Cardiac septum (tissue), 1 donor: Measurements from ENCODE around the gene XPOT. TPM values are rescaled to one million over a fixed set of nuclear protein-coding genes. Genes with fewer than 3 reads are reported as not detected.

Experiments used
- DNase-seq: peaks from one replicate; pipeline ENCODE4 v3.0.0-alpha.2; 2020; ENCODE audit warnings: low spot score
- intact Hi-C: fragments of 100-400 bp; cut with DNase I; formaldehyde crosslinking; loops from one replicate; pipeline ENCODE4 v1.14.0; 2022
- total RNA-seq: library from RNA; stranded (reverse); fragmentation: NEBNext Ultra II Directional; extraction: Animal tissue kit (Norgen Biotek cat#: 25700); gene quantifications from one replicate; pipeline ENCODE4 v1.2.1, GENCODE V29; 2021
- donor health status: DM: no; HTN: no; CAD: no.

The XPOT gene
- total RNA-seq, 1 donor from 2014 or later = 30.6 TPM

DNA sequence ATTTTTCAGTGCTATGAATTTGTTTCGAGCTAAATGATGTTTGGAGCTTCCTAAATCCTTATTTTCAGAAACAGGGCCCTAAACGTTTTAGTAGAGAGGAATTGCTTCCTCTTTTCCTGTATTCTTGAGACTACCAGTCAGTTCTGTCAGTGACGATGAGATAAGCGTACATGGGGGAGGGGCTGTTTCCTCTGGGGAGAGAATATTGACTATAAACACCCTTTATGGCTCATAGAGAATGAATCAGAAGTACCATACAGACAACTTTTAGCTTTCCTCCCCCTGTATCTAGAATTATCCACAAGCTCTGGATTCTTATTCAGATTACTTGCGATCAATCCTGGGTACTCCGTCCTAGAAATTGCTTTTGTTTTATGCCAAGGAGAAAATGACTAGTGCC is 52.8 kb downstream of the XPOT start:
- no peak for DNase-seq
- intact Hi-C loops = no loop called here

DNA sequence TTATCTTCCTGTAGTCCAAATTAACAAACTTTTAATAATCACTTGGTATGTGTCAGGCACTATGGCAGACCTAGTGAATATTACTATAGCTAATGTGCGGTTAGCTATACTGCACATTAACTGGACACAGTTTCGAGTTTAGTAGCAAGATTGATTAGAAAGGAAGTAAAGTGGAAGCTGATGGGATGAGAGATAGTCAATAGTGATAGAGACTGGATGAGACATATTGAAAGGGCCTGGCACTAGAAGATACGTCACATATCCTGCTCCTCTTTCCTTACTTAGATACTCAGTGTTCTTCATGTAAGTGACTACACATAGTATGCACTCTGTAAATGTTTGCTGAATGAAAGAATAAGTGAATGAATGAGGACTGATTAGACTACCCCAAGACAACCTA is 53.3 kb downstream of the XPOT start:
- no peak for DNase-seq
- intact Hi-C loops = no loop called here

DNA sequence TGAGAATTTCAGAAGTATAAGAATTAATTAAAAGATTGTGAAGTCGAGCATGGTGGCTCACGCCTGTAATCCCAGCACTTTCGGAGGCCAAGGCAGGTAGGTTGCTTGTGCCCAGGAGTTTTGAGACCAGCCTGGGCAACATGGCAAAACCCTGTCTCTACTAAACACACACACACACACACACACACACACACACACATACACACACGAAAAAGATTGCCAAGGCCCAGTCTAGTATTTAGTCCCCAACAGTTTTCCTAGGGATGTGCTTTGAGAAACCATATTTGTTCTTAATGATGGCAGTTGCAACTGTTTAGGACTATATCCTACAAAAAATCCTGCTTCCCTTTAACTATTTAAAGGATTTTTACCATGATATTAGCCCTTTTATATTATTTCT is 53.7 kb downstream of the XPOT start:
- intact Hi-C loops = no loop called here
- DNase-seq = no peak

DNA sequence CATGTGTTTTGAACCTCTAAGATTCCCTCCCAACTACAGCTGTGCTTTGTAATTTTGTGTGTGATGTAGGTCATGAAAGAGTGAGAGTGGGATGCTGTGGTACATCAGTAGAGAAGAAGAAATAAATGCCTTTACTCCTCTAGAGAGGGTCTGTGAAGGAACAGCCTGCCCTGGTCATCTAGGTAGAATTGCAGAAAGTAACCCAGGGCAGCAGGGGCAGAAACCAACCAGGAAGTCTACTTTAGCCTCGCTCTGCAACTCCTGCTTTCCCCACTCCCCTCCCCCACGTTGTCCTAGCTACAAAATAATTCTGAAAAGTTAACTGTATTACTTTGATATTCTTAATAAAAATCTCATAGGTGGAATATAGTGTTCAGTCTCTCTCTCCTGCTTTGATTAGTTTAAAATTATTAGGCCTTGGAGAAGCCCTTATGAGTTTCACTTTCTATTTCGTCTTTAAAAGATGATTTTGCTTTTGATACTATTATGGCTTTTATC is 55.3 kb downstream of the XPOT start:
- DNase-seq = no peak
- intact Hi-C loops = no loop called here

DNA sequence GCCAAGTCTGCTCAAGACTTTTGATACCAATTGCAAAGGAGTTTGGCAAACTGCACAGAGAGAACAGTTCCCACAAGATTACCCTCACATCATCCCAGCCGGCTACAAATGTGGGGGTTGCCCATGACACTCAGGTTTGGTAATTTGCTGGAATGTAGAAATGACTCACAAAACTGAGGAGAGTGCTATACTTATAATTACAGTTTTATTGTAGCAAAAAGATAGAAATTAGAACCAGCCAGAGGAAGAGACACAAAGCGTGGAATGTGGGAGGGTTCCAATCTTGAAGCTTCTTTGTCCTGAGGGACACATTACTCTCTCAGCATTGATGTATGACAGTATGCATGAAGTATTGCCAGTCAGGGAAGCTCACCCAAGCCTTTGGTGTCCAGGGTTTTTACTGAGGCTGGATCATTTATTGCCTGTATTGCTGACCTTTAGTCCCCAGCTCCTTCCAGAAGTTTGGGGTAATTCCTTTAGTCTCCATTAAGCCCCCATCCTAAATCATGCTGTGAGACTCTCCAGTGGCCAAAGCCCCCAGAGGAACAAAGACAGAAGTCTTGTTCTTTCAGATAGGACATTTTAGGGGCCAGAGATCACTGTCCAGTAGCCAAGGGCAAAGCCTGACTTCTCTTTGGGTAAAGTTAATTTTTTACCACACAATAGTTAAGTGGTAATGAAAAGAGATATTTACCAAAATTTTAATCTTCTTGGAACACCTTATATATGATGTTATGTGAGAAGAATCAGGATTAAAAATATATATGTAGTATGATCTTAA is 57.6 kb downstream of the XPOT start:
- intact Hi-C loops = no loop called here
- no peak for DNase-seq

DNA sequence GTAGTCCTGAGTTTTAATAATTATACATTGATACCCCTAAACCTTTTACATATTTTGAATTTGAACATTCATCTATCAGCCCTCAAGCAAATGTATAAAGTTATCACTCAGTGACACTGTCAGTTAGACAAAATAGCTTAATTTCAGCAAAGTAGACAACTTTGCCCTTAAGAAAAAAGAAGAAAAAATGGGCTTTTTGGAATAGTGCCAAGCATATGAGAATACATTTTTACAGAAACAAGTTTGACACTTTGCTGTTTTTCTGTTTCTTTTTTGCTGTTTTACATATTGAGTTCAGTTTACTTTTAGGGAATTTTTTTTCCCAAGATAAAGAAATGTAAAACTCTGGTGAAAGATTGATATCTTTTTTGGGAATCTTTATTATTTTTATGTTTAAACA is 62.0 kb downstream of the XPOT start:
- no peak for DNase-seq
- intact Hi-C loops = no loop called here

DNA sequence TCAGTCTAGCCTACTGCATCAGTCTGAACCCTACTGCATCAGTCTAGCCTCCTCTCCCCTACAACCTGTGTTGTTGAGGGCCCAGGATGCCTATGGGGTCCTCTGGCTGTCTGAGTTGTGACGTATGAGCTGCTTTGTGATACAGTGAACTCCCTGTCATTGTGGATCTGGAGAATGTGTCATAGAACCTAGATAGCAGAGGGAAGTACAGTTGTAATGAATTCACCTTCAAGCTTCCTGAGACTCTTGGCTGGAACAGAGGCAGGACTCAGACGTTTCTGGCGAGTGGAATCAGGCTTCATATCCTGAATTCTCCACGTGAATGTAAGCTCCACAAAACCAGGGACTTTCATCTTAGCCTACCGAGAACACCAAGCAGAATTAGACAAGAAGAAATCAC is 64.8 kb downstream of the XPOT start:
- DNase-seq = no peak
- intact Hi-C loops = no loop called here

DNA sequence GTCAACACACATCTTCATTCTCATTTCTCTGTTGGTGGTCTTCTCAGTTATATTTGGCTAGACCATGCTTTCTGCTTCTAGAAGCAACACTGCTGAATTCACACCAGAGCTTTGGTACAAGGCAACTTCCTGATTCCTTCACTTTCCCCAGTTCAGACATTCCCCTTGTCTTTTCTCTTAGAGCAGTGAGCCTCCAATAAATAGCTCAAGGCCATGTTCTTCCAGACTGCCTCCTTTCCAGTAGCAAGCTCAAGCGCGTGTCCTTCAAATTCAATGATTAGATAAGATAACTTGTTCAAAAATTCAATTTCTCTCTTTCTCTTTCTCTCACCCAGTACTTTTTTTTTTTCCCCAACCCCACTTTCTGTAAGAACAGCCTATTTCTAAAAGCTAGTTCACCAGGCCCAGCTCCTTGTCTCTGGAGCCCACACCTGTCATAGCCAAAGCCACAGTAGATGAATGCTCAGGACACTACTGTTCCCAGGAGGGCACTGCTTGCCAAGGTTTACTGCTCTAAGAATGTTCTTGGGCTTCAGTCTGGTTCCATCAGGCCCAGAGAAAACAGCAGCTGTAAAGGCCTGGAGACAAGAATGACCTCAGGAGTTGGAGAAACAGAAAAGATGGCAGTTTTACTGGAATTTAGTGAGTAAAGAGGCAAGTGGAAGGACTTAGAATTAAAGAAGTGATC is 65.4 kb downstream of the XPOT start:
- no peak for DNase-seq
- intact Hi-C loops = no loop called here

DNA sequence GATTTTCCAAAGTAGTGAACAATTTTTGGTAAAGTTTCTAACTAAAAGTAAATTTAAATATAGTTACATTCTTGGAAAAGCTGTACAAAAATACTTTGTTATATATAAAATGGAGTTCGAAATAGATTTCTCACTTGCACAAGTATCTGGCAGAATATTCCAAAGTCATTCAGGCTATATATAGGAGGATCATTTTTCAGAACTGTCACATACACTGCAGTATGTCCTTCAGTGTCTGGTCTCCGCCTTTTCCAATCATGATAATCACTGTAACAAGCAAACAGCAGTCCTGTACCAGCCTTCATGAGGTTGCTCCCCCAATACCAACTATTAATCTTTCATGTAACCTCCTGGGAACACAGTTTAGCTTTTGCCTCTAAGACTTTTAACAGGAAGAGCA is 66.3 kb downstream of the XPOT start:
- intact Hi-C loops = no loop called here
- DNase-seq = no peak

DNA sequence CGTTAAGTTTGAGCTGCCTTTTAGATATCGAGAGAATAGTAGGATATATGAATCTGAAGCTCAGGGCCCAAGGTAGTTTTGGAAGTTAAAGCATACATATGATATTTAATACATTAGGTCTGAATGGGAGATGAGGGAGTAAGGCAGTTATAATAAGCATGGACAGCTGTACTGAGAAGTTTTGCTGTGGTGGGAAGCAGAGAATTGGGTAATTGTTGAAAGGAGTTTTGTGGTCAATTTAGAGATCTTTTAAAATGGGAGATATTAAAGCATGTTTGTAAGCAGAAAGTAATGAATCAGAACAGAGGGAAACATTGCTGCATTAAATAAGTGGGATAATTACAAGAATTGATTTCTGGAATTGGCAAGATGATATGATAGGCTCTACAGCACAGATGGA is 69.0 kb downstream of the XPOT start:
- intact Hi-C loops = no loop called here
- DNase-seq = no peak

DNA sequence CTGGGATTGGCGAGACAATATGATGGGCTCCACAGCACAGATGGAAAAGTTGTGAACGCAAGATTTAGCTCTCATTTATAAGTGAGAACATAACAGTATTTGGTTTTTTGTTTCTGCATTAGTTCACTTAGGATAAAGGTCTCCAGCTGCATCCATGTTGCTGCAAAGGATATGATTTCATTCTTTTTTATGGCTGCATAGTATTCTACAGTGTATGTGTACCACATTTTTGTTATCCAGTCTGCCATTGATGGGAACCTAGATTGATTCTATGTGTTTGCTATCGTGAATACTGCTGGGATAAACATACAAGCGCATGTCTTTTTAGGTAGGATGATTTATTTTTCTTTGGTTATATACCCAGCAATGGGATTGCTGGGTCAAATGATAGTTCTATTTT is 71.3 kb downstream of the XPOT start:
- DNase-seq = no peak
- intact Hi-C loops = no loop called here

DNA sequence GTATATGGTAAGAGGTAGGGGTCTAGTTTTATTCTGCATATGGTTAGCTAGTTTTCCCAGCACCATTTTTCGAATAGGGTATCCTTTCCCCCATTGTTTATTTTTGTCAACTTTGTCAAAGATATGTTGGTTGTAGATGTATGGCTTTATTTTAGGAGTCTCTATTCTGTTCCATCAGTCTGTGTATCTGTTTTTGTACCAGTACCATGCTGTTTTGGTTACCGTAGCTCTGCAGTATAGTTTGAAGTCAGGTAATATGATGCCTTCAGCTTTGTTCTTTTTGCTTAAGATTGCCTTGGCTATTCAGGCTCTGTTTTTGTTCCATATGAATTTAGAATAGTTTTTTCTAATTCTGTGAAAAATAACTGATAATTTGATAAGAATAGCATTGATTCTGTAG is 72.7 kb downstream of the XPOT start:
- intact Hi-C loops = no loop called here
- no peak for DNase-seq

DNA sequence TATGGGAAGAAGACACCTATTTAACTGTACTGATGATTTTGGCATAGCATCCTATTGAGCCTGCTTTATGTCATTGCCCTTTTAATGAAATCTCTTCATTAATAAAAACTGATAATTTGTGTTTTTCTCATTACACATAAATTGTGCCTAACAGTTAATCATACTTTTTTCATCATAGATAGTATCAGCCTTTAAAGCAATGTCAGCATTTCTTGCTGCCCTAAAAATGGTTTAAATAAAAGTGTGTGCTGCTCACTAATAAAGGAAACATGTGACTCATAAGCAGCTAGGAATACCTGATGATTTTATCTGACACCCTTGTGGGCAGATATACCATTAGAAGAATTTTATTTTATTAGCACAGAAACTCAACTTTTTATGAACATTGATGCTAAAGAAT is 74.5 kb downstream of the XPOT start:
- no peak for DNase-seq
- intact Hi-C loops = no loop called here

DNA sequence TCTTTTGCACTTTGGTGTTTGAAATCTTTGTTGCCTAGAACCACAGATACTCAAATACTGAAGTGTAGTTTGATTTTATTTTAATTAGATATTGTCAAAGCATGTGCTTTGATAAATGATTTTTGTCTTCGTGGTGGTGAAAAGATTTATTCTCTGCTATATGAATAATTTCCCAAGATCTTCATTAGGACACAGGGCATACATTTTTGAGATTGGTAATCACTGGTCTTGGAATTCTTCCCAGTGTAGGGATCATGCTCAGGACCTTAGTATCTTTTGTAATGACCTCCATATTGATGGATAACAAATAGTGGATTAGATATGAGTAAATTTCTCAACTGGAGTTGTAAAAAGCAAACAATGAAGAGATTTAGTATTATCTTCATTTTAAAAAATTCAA is 76.0 kb downstream of the XPOT start:
- intact Hi-C loops = no loop called here
- no peak for DNase-seq

DNA sequence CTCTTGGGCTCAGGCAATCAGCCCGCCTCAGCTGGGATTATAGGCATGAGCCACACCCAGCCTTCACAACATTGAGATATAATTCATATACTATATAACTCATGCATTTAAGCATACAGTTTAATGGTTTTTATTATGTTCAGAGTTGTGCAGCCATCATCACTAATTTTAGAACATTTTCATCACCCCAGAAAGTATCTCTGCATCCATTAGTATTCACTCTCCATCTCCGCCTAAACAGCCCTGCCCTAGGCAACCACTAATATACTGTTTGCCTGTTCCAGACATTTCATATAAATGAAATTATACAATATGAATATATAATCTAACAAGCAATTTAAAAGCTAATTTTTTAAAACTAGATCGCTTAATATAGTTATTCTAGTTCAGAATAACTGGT is 82.5 kb downstream of the XPOT start:
- intact Hi-C loops = no loop called here
- no peak for DNase-seq

DNA sequence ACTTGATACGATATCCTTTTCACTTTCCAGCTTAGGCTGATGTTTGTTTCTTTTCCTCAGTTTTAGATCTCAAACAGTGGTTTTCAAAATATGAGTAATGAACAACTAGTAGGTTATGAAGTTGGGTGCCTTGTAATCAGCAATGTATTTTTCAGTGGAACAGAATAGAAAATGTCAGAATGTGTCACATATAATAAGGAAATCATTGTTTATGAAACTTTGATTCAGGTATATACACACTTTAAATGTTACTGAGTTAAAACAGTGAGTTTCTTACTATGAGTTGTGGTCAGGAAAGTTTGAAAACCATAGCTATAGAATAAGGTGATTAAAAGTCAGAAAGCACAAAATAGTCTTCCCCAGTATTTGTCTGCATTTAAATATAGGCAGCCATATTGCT is 87.5 kb downstream of the XPOT start:
- intact Hi-C loops = no loop called here
- no peak for DNase-seq

DNA sequence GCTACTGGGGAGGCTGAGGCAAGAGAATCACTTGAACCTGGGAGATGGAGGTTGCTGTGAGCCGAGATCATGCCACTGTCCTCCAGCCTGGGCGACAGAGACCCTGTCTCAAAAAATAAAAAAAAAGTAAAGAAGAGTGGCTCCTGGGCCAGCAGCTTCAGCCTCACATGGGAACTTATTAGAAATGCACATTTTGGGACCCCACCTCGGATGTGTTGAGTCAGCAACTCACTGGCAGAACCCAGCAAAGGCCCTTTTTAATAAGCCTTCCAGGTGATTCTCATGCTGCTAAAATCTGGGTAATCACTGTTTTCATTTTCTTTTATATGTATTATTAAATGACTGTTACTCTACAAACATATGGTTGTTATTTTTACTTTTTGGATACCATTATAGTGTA is 89.3 kb downstream of the XPOT start:
- intact Hi-C loops = no loop called here
- DNase-seq = no peak

DNA sequence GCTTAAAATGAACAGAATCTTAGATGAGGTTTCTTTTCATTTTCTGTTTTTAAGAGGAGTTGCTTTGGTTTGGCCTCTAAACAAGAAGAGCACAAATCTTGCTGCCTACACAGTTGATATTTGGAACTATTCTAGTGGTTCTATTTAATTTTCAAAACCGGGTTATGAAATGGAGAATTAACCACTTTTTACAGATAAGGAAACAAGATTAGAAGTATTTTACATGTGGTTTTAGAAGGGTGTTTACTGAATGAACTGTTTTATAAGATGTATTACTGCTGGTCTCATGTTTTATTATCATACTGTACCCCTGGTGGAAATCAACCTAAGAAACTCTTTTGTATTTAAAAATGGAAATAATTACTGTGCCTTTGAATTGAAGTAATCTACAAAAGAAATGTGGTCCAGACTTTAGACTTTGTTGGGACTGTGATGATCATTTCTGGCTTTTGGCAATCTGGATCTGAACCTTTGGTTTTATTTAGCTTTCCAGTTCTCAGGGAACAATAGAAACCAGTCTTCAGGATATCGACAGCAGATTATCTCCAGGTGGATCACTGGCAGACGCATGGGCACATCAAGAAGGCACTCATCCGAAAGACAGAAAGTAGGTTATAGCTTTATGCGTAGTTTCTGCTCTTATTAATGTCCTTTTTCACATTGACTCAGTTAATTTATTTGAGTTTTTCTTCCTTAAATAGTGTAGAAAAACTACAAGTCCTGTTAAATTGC is 91.0 kb downstream of the XPOT start:
- DNase-seq = no peak
- intact Hi-C loops = no loop called here

DNA sequence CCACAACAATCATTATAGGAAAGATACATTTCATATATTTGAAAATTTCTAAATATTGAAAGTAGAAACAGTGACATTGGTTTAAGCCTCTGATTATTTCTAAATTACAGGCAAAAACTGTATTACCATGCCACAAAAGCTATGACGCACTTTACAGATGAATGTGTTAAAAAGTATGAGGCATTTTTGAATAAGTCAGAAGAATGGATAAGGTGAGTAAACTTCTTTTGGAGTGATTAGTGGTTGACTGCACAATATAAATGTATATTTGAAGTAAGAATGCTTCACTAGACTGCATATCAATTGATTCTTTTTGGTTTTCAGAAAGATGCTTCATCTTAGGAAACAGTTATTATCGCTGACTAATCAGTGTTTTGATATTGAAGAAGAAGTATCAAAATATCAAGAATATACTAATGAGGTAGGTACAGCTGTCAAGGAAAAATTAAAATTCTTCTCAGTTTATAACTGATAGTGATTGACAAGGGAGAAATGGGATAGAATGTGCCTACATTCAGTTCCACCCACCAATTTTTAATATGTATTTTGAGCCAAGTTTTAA is 92.7 kb downstream of the XPOT start:
- intact Hi-C loops = no loop called here

DNA sequence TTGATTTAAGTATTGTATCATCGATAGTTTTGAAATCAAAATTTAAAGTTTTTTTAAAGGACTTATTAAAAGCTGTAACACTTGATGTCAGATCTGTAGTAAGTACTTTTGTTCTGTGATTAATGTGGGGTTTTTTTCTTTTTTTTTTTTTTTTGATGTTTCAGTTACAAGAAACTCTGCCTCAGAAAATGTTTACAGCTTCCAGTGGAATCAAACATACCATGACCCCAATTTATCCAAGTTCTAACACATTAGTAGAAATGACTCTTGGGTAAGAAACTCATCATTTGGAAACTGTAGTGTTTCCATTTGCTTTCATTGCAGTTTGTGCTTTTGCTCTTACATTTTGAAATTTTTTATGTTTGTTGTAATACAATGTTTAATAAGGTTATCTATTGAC is 93.3 kb downstream of the XPOT start:
- no peak for DNase-seq
- intact Hi-C loops = no loop called here

More for the DNA sequence above, 92.7 kb downstream of the XPOT start:
- no peak for DNase-seq
